GM21528 (cell line): ENCODE data around the gene IL17RB.

Experiments
- ATAC-seq: cut with Tn5 transposase; IDR thresholded peaks from one replicate; pipeline ENCODE4 v1.9.1; 2021; ENCODE audit warnings: mild to moderate bottlenecking, moderate library complexity; ENCODE audit not compliant: unreplicated experiment, low FRiP score

The IL17RB gene

GRCh38 chr3:53856964-53857363 is 10.6 kb downstream of the IL17RB start:
- no peak for ATAC-seq

DNA sequence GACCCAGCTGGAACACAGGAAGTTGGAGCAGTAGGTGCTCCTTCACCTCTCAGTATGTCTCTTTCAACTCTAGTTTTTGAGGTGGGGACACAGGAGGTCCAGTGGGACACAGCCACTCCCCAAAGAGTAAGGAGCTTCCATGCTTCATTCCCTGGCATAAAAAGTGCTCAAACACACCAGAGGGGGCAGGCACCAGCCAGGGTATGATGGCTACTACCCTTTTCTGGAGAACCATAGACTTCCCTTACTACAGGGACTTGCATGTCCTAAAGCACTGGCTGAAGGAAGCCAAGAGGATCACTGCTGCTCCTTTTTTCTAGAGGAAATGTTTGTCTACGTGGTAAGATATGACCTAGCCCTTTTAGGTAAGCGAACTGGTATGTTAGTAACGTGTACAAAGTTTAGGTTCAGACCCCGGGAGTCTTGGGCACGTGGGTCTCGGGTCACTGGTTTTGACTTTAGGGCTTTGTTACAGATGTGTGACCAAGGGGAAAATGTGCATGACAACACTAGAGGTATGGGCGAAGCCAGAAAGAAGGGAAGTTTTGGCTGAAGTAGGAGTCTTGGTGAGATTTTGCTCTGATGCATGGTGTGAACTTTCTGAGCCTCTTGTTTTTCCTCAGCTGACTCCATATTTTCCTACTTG is 11.9 kb downstream of the IL17RB start:
- ATAC-seq = no peak

- ATAC-seq = no peak
Measured at GRCh38 chr3:53859178-53859577, 12.8 kb downstream of the IL17RB start.

- no peak for ATAC-seq
Measured at GRCh38 chr3:53860196-53860595, 13.8 kb downstream of the IL17RB start.

- ATAC-seq = no peak
Measured at GRCh38 chr3:53862241-53862640, 15.9 kb downstream of the IL17RB start.

DNA sequence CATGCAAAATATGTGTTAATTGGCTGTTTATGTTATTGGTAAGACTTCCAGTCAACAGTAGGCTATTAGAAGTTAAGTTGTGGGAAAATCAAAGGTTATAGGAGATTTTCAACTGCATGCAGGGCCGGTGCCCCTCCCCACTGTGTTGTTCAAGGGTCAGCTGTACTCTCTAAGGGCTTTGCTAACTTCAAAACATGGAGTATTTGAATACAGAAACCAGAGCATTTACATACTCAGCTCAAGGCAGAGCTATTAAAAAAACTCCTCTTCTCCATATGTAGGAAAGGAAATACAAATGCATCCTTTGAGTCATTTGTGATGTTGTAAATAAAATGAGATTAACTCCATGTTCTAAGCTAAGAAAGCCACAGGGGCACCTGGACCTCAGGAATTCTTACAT is 16.8 kb downstream of the IL17RB start:
- no peak for ATAC-seq

- no peak for ATAC-seq
Measured at GRCh38 chr3:53865732-53866499, 19.5 kb downstream of the IL17RB start.

- no peak for ATAC-seq
Measured at GRCh38 chr3:53880396-53881345, 34.3 kb downstream of the IL17RB start.

DNA sequence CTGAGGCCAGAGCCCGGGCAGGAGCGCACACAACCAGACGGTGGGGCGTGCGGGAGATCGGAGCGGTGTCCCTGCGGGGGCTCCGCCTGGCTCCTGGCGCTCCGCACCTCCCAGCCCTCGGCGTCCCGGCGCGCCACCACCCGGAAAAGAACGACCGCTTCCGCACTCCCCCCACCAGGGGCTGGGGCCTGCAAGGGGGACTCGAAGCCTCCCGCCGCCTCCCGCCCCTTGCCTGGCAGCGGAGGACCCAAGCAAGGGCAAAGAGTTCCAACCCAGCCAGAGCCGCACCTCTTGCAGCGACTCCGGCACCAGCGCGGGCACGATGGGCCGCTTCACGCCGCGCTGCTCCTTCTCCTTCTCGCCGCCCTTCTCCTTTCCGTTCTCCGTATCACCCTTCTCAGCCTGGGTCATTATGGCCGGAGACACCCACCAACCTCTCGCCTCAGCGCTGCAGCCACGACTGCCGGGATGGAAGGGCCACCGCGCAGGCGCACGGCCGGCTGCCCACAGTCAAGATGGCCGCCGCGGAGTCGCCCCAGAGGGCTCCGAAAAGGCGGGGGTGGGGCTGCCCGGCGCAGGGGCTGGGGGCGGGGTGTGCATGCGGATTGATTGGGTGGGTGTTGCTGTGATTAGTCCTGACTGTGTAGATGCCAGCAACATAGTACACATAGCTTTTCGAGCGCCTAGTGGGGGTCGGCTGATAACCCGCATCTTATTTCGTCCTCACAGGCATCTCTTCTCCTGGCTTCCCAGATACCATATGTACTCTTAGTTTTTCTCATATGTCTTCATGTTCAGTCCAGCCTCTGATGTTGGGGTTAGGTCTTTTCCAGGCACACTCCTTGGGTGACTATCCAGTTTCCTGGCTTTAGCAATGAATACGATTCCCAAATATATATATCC is 35.6 kb downstream of the IL17RB start, which contains the start of gene ACTR8:
Gene ACTR8, minus strand, starts transcription at position 462 of the 903 bp plus-strand sequence. Its CDS starts 51 bp downstream, at position 411.
- peak; percentile 83 for ATAC-seq

GRCh38 chr3:53883008-53883407 is 36.6 kb downstream of the IL17RB start:
- no peak for ATAC-seq

- no peak for ATAC-seq
Measured at GRCh38 chr3:53884623-53885022, 38.3 kb downstream of the IL17RB start.

GRCh38 chr3:53885239-53885638 is 38.9 kb downstream of the IL17RB start:
- no peak for ATAC-seq

DNA sequence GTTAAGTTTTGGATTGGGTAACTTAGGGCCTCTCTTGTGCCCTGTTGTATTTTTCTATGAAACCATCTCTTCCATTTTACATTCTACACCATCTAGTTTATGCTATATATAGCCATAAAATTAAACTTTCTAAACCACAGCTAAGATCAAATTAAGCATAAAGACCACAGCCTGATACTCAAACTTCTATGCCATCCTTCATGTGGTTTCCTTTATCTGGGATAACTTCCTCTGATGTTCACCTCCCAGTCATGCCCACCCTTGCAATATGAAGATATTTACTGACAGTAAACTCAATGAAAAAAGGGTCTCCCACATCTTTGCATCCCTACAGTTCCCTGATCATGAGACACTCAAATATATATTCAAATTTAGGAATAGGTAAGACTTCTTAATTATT is 41.1 kb downstream of the IL17RB start:
- ATAC-seq = no peak

GRCh38 chr3:53888232-53888631 is 41.9 kb downstream of the IL17RB start:
- no peak for ATAC-seq

GRCh38 chr3:53890726-53891475 is 44.5 kb downstream of the IL17RB start:
- ATAC-seq = peak; percentile 21

GRCh38 chr3:53891497-53892285 is 45.3 kb downstream of the IL17RB start, which contains the start of gene SELENOK:
Gene SELENOK (minus strand): TSS chr3:53891859.
- ATAC-seq = peak; percentile 98

DNA sequence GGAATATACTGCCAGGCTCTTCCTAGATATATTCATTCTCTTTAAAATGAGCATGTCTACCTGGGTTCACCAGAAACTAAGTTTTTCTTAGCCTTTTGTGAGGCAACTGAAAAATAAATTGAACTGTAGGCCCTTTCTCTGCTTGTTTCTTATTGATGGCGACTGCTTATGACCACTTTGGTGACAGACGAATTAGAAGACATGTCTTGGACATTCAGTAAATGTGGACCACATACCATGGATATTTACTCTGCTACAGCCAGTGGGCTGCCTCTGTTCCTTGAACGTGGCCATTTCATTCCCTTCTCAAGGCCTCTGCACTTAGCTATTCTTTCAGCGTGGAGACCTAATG is 45.9 kb downstream of the IL17RB start:
- no peak for ATAC-seq

DNA sequence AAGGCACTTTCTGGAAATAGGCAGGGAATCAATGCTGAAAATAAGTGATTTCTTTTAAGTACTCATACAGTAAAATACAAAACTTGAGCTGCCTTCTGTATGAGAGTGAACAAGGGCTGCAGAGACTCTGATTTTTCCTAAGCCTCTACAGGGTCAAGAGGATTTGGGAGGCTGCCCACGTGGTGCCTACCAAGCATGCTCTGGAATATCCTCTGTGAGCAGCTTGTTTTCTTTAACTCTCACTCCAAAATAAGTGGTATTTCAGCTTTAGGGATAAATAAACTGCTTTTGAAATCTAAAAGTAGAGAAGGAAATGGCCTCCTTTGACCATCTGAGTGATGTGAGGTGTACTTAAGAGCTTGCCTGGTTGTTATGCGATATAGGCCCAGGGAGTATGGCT is 53.4 kb downstream of the IL17RB start:
- ATAC-seq = no peak
